ENCODE measurements around the gene PROC.

PROC gene

DNA sequence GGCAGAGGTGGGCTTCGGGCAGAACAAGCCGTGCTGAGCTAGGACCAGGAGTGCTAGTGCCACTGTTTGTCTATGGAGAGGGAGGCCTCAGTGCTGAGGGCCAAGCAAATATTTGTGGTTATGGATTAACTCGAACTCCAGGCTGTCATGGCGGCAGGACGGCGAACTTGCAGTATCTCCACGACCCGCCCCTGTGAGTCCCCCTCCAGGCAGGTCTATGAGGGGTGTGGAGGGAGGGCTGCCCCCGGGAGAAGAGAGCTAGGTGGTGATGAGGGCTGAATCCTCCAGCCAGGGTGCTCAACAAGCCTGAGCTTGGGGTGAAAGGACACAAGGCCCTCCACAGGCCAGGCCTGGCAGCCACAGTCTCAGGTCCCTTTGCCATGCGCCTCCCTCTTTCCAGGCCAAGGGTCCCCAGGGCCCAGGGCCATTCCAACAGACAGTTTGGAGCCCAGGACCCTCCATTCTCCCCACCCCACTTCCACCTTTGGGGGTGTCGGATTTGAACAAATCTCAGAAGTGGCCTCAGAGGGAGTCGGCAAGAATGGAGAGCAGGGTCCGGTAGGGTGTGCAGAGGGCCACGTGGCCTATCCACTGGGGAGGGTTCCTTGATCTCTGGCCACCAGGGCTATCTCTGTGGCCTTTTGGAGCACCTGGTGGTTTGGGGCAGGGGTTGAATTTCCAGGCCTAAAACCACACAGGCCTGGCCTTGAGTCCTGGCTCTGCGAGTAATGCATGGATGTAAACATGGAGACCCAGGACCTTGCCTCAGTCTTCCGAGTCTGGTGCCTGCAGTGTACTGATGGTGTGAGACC, at the start of gene PROC:
PROC (plus strand) TSS at position 128 of the 812 bp plus-strand sequence. CDS start 1,516 bp downstream, outside the sequence.
- no peak for DNase-seq

GRCh38 chr2:127370010-127370409, 48.2 kb upstream of the PROC start:
- no peak for DNase-seq

DNA sequence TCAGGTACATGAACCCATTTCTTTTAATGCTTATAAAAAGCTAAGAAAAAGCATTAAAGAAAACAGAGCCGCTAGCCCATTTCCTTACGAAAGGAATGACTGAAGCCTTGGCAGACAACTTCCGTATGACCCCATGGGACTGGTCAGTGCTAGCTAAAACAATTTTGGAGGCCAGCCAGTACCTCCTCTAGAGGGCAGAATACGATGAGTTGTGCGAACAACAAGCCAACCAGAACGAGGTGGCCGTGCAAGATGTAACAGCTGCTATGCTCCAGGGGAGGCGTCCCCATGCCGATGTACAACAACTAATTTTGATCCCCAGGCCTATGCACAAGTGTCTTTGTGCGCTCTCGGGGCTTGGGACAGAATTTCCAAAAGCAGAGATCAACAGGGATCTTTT, 47.2 kb upstream of the PROC start:
- DNase-seq: no peak

DNA sequence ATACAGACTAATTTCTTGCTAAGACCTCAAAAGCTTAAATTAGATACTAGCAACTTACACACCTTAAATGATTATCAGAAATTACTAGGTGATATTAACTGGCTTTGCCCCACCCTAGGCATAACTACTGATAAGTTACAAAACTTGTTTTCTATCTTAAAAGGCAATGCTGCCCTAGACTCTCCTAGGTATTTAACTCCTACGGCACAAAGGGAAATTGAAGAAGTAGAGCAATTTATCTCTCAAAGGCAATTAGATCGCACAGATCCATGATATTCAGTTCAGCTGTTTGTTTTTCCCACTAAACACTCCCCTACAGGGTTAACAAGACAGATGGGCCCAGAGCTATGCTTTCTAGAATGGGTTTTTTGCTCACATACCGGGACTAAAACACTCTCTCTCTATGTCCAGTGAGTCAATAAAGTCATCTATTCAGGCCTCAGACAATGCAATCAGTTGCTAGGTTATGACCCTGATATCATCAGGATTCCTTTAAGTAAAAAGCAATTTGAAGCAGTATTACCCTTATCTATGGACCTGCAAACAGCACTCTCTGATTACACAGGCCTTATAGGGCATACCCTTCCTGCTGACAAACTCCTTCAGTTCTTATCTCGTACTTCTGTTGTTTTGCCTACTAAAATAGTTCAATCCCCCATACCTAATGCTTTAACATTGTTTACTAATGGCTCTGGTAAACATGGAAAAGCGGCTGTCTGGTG, 44.7 kb upstream of the PROC start:
- DNase-seq: no peak

GRCh38 chr2:127376257-127376656, 42.0 kb upstream of the PROC start:
- no peak for DNase-seq

GRCh38 chr2:127377262-127377661, 41.0 kb upstream of the PROC start:
- no peak for DNase-seq

- DNase-seq: no peak
These were observed 39.5 kb upstream of the PROC start for GRCh38 chr2:127378720-127379119.

DNA sequence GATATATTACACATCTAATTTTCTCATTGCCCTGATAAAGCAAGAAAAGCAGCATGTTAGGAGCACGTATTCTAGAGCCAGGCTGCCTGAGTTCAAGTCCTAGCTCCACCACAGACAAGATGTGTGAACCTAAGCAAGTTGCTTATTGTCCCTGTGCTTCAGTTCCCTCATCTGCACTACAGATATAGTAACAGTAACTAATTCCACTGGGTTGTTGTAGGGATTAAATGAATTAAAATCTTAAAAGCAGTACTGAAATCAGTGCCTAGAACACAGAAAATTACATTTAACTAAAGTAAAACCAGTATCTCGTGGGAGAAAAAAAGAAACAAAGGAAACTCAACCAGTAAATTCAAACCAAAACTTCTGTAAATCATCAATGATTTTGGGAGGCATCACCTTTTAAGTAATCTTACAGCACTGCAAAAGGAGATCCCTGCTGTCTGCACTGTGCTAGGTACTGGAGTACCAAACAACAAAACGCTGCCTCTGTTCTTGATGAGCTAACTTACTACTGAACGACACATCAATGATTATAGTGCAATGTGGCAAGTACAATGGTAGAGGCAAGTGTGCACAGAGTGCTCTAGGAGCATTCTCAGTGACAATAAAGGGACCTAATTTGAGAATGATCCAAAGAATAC, 38.4 kb upstream of the PROC start:
- no peak for DNase-seq

DNA sequence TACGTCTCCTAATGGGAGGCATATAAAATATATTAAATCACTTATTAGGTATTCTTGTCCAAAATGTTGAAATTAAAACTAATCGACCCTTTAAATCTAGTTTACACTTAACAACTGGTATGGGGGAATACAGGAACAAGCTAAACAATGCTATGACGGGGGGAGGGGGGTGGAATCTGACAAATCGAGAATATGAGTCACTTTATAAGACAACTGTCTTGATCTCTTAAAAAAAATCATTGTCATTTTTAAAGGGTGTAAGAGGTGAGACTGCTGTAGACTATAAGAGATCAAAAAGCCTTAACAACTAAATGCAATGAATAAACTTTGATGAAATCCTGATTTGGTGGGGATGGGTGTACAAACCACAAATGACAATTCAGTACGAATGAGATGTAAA, 36.5 kb upstream of the PROC start:
- no peak for DNase-seq

- no peak for DNase-seq
These were observed 35.4 kb upstream of the PROC start for GRCh38 chr2:127382831-127383230.

DNA sequence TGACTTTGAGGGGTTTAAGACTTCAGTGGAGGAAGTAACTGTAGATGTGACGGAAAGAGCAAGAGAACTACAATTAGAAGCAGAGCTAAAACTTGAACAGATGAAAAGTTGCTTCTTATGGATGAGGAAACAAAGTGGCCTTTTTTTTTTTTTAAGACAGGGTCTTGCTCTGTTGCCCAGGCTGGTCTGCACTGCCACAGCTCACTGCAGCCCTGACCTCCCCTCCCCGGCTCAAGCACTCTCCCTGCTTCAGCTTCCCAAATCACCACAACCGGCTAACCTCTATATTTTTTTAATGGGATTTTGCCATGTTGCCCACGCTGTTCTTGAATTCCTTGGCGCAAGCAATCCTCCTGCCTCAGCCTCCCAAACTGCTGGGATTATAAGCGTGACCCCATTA, 33.7 kb upstream of the PROC start:
- DNase-seq: no peak

DNA sequence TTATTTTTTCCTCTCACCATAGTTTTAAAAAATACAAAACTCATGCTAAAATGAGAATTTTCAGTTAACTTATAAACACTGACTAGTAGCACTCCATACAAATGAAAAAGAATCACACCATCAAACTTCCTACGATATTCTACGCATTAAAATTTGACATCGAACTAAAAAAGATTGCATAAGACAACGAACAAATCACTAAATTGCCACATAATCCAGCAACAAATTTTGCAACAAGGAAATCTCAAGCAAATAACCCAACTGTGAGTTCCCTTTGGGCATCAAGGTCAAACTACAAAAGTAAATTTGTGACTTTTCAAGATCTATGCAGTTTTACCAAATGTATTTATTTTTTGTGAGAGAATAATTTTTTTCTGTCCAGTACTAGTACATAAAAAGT, 32.0 kb upstream of the PROC start:
- DNase-seq: no peak

DNA sequence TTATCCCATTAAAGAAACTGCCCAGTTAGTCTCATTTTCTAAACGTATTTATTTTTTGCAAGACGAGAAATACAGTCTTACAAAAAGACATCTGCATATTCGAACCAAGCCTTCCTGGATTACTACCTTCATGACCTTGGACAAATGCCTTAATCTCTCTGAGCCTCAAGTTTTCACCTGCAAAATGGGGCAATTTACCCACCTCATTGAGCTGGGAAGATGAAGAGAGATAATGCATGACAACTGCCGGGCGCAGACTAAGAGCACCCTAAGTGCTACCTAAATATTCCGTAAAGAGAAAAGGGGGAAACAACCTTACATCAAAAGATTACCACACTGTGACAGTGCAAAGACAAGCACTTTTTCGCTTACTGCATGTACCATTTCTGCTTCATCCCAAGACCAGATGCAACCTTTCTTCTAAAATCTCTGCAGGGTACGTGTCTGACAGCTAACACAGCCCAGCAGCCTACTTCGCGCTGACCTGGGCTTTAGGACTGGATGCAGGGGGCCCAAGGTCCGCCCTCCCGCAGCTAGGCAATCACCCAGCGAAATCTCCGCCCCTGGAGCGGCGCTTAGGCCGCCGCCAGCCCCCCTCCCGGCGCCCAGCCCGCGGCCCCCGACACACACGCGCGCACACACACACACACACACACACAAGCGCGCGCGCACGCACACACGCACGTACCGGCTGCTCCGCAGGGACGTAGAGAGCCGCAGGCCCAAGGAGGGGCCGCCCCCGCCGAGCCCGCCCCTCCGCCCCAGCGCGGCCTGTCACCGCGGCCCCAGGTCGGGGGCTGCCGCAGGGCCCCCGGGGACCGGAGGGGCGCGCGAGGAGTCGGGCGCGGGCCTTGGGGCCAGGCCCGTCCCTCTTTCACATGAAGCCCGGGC, 31.2 kb upstream of the PROC start:
- DNase-seq: peak; percentile 56

- peak; percentile 72 for DNase-seq
These were observed 30.4 kb upstream of the PROC start, which contains the start of gene MAP3K2 for GRCh38 chr2:127387655-127388422. Gene MAP3K2 (minus strand): TSS chr2:127387975. CDS start chr2:127343129, 44,846 bp downstream.

- peak; percentile 33 for DNase-seq
These were observed 29.6 kb upstream of the PROC start for GRCh38 chr2:127388423-127389164.

DNA sequence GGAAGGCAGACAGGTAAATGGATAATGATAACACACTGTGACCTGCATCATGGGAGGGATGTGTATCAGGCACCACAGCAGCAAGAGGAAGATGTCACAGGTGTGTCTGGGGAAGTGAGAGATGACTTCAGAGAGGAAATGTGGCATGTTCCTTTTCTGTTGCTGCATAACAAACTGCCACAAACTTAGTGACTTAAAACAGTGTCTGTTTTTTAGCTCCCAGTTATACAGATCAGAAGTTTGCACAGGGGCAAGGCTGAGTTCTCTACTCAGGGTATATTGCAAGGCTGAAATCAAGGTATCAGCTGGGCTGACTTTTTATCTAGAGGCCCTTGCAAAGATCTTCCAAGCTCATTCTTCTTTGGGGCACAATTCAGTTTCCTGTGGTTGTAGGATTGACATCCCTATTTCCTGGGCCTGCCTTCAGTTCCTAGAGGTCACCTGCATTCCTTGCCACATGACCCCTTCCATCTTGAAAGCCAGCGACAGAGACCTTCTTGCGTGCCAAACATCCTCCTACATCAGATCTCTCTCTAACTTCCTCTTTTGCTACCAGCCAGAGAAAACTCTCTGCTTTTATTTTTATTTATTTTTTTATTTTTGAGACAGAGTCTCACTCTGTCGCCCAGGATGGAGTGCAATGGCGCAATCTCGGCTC, 28.3 kb upstream of the PROC start:
- DNase-seq: no peak

DNA sequence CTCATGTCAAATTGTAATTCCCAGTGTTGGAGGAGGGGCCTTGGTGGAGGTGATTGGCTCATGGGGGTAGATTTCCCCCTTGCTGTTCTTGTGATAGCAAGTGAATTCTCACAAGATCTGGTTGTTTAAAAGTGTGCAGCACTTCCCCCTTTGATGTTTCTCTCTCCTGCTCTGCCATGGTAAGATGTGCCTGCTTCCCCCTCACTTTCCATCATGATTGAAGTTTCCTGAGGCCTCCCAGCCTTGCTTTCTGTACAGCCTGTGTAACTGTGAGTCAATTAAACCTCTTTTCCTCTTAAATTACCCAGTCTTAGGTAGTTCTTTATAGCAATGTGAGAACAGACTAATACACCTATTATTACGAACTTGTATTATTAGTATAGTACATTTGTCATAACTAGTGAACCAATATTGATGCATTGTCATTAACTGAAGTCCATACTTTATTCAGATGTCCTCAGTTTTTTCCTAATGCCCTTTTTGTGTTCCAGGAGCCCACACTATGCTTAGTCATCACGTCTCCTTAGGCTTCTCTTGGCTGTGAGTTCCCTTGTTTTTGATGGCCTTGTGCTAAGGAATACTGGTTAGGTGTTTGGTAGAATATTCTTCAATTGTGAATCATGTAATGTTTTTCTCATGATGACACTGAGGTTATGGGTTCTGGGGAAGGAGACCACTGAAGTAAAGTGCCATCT, 25.9 kb upstream of the PROC start:
- no peak for DNase-seq

DNA sequence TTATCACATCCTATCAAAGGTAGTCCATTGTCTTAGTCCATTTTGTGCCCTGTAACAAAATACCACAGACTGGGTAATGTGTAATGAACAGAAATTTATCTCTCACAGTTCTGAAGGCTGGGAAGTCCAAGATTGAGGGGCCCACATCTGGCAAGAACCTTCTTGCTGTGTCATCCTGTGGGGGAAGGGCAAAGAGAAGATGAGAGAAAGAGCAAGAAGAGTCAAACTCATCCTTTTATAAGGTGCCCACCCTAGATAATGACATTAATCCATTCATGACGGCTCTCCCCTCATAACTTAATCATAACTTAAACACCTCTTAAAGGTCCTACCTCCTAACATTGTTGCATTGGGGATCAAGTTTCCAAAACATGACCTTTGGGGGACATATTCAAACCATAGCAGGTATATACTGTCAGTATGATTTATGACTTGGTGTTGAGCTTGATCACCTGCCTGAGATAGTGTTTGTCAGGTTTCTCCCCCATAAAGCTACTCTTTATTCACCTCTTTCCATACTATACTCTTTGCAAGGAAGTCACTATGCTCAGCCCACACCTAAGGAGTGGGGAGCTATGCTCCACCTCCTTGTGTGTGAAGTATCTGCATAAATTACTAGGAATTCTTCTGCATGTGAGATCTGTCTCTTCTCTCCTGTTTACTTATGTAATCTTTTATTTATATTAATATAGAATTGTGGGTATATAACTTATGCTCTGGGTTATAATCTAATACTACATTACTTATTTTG, 25.2 kb upstream of the PROC start:
- DNase-seq: no peak

GRCh38 chr2:127394492-127394891, 23.7 kb upstream of the PROC start:
- DNase-seq: no peak

Data from DMS 273 treated with DMSO at 0.1 percent for 48 hours (cell line).